Measurements from ENCODE around the gene TMCC3.

Gene TMCC3

GRCh38 chr12:94538318-94538717, 112.0 kb downstream of the TMCC3 start:
- H3K79me2 ChIP-seq (ENCODE audit: low read length), result no peaks in the 10 kb centered on the region
- no peak overlapping the region for H3K4me3 ChIP-seq (ENCODE audit: low read length)
- TF ChIP-seq, protein P1, sequence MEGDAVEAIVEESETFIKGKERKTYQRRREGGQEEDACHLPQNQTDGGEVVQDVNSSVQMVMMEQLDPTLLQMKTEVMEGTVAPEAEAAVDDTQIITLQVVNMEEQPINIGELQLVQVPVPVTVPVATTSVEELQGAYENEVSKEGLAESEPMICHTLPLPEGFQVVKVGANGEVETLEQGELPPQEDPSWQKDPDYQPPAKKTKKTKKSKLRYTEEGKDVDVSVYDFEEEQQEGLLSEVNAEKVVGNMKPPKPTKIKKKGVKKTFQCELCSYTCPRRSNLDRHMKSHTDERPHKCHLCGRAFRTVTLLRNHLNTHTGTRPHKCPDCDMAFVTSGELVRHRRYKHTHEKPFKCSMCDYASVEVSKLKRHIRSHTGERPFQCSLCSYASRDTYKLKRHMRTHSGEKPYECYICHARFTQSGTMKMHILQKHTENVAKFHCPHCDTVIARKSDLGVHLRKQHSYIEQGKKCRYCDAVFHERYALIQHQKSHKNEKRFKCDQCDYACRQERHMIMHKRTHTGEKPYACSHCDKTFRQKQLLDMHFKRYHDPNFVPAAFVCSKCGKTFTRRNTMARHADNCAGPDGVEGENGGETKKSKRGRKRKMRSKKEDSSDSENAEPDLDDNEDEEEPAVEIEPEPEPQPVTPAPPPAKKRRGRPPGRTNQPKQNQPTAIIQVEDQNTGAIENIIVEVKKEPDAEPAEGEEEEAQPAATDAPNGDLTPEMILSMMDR (IDR thresholded peaks at IDR 0.05; ENCODE audit: low read length), result no peak
- no peak for TF ChIP-seq EZH2phosphoT487 (IDR thresholded peaks at IDR 0.05; ENCODE audit: low read length)
- TF ChIP-seq EZH2 (optimal IDR thresholded peaks at IDR 0.05; ENCODE audit: low read depth, low read length), result no peak
- H2AFZ ChIP-seq (ENCODE audit: low read length), result no peak overlapping the region
- H4K20me1 ChIP-seq (ENCODE audit: insufficient read depth, low read length), result no peaks in the 10 kb centered on the region
- no peak overlapping the region for H3K9ac ChIP-seq (ENCODE audit: low read length)
- no peaks in the 10 kb centered on the region for H3K9me3 ChIP-seq (replicated peaks; ENCODE audit: insufficient read depth, low read length)
- DNase-seq, result no peak
- no peaks in the 10 kb centered on the region for H3K27me3 ChIP-seq (replicated peaks; ENCODE audit: insufficient read depth, low read length)
- H3K4me2 ChIP-seq (ENCODE audit: low read depth, low read length), result no peak overlapping the region
- no peak overlapping the region for H3K27ac ChIP-seq (ENCODE audit: low read length)
- H3F3A ChIP-seq (ENCODE audit: insufficient read depth, low read length), result peaks cover 3% of the 10 kb centered on the region; the same call in 1 of the 2 replicates
- no peaks in the 10 kb centered on the region for H3K36me3 ChIP-seq (replicated peaks; ENCODE audit: insufficient read depth, low read length)
- no peaks in the 10 kb centered on the region for H3K9me2 ChIP-seq (replicated peaks; ENCODE audit: insufficient read depth, low read length)
- no peaks in the 10 kb centered on the region for H3K4me1 ChIP-seq (ENCODE audit: low read length)

GRCh38 chr12:94536040-94536965, 114.1 kb downstream of the TMCC3 start:
- Histone ChIP-seq H3K36me3 (replicated peaks; ENCODE audit: insufficient read depth, low read length) (no peaks in the 10 kb centered on the region), H3K27me3 (replicated peaks; ENCODE audit: insufficient read depth, low read length) (no peaks in the 10 kb centered on the region), H4K20me1 (ENCODE audit: insufficient read depth, low read length) (no peaks in the 10 kb centered on the region), H3F3A (ENCODE audit: insufficient read depth, low read length) (peaks cover 3% of the 10 kb centered on the region; the same call in 1 of the 2 replicates), H2AFZ (ENCODE audit: low read length) (no peak overlapping the region), H3K4me3 (ENCODE audit: low read length) (no peak overlapping the region), H3K27ac (ENCODE audit: low read length) (no peak overlapping the region), H3K9me3 (replicated peaks; ENCODE audit: insufficient read depth, low read length) (no peaks in the 10 kb centered on the region), H3K4me2 (ENCODE audit: low read depth, low read length) (no peak overlapping the region), H3K9ac (ENCODE audit: low read length) (no peak overlapping the region), H3K9me2 (replicated peaks; ENCODE audit: insufficient read depth, low read length) (no peaks in the 10 kb centered on the region), H3K79me2 (ENCODE audit: low read length) (no peaks in the 10 kb centered on the region), H3K4me1 (ENCODE audit: low read length) (no peaks in the 10 kb centered on the region)
- no peak for DNase-seq
- TF ChIP-seq EZH2 (optimal IDR thresholded peaks at IDR 0.05; ENCODE audit: low read depth, low read length) (no peak), EZH2phosphoT487 (IDR thresholded peaks at IDR 0.05; ENCODE audit: low read length) (no peak)
- TF ChIP-seq, protein P1 (IDR thresholded peaks at IDR 0.05; ENCODE audit: low read length), result no peak

GRCh38 chr12:94535510-94535921, 114.8 kb downstream of the TMCC3 start:
- Histone ChIP-seq H3K36me3 (replicated peaks; ENCODE audit: insufficient read depth, low read length) (no peaks in the 10 kb centered on the region), H3K4me2 (ENCODE audit: low read depth, low read length) (no peak overlapping the region), H3K4me3 (ENCODE audit: low read length) (no peak overlapping the region), H4K20me1 (ENCODE audit: insufficient read depth, low read length) (no peaks in the 10 kb centered on the region), H3K4me1 (ENCODE audit: low read length) (no peaks in the 10 kb centered on the region), H3K27me3 (replicated peaks; ENCODE audit: insufficient read depth, low read length) (no peaks in the 10 kb centered on the region), H3K9ac (ENCODE audit: low read length) (no peak overlapping the region), H2AFZ (ENCODE audit: low read length) (no peak overlapping the region), H3K27ac (ENCODE audit: low read length) (no peak overlapping the region), H3K79me2 (ENCODE audit: low read length) (no peaks in the 10 kb centered on the region), H3K9me3 (replicated peaks; ENCODE audit: insufficient read depth, low read length) (no peaks in the 10 kb centered on the region), H3F3A (ENCODE audit: insufficient read depth, low read length) (peaks cover 3% of the 10 kb centered on the region; the same call in 1 of the 2 replicates), H3K9me2 (replicated peaks; ENCODE audit: insufficient read depth, low read length) (no peaks in the 10 kb centered on the region)
- DNase-seq, result no peak
- TF ChIP-seq, protein P1 (IDR thresholded peaks at IDR 0.05; ENCODE audit: low read length), result no peak
- TF ChIP-seq EZH2 (optimal IDR thresholded peaks at IDR 0.05; ENCODE audit: low read depth, low read length) (no peak), EZH2phosphoT487 (IDR thresholded peaks at IDR 0.05; ENCODE audit: low read length) (no peak)

Data from MM.1S (cell line).